G401 (cell line): ENCODE data around the gene EMC7. TPM values are rescaled to one million over a fixed set of nuclear protein-coding genes. Genes with fewer than 3 reads are reported as not detected.
"Not testable (repeated sequence)": the region's sequence is repeated elsewhere in the genome, so short reads cannot be mapped to it uniquely, and the experiment has no call there.

Source experiments
- DNase-seq: peaks from one replicate; pipeline ENCODE4 v3.0.0-alpha.2; 2015; ENCODE audit warnings: low spot score
- in situ Hi-C: cut with HindIII; loops from 2 replicates; pipeline ENCODE4 v1.10.0; 2016; ENCODE audit warnings: low sequenced_read_pairs, mixed read lengths
- total RNA-seq: library from RNA; depleted of rRNA; stranded (reverse); fragments of >200 nt; shearing (Covaris generic); gene quantifications from 2 replicates; pipeline ENCODE4 v1.2.3, GENCODE V29; 2014; rRNA removed

EMC7 gene
- 52.4 and 61.7 TPM in 2 replicates for total RNA-seq

DNA sequence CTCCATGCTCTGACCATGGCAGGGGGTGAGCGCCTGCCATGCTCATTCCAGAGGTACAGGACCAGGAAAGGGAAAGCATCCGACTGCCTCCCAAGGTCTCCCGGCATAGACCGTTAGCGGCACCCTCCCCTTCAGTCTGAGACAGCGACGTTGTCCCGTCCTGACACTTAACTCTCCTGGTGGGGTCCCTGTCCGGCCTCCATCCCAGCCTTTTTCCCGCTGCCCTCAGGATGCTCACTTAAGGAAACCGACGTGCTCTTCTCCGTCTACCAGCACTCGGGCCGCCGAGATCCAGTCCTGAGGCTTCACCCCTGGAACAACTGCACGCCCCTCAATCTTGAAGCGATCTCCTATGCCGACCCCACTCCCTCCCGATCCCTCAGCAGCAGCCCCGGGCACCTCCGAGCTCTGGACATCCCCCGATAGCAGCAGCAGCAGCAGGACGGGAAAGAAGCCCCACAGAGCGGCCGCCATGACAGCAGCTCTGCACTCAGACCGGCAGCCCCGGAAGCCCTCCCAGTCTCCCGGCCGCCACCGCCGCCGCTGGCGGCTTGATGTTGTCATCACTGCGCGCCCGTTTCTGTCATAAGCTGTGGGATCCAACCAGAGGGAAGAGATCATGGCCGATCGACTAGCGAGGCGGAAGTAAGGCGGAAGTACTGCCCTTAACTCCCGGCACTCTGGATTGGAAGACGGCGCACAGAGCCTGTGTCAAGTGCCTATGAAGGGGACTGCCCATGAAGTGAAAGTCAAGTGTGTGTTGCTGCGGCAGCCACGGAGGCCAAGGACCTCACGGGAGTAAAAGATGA lies at the start of gene EMC7, which contains the start of gene PGBD4:
EMC7 (minus strand) TSS at position 497 of the 809 bp plus-strand sequence; CDS start at position 474, 23 bp downstream.
PGBD4 (plus strand) TSS at position 718 of the 809 bp plus-strand sequence. CDS start 449 bp downstream, outside the sequence.
- in situ Hi-C loops, result no loop called here
- peak; percentile 99 for DNase-seq

GRCh38 chr15:34147371-34148140 lies 45.9 kb upstream of the EMC7 start:
- DNase-seq, result no peak
- in situ Hi-C loops, result no loop called here

DNA sequence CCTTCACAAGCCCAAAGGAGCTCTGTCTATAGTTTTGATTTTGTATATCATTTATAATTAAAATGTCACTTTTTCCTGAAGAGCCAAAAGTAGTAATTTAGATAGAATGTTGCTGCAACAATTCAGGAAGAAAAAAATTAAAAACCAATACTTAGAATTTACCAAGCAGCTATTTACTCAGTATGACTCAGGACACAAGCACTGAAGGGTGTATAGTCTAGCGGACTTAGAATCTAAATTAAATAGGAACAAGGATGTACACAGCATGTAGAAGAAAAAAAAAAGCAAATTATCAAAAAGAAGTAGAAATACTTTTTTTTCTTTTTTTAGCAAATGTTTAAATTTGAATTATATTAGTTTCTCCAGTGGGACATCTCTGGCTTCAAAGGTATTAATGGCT lies 31.8 kb upstream of the EMC7 start:
- in situ Hi-C loops, result no loop called here
- DNase-seq, result no peak

DNA sequence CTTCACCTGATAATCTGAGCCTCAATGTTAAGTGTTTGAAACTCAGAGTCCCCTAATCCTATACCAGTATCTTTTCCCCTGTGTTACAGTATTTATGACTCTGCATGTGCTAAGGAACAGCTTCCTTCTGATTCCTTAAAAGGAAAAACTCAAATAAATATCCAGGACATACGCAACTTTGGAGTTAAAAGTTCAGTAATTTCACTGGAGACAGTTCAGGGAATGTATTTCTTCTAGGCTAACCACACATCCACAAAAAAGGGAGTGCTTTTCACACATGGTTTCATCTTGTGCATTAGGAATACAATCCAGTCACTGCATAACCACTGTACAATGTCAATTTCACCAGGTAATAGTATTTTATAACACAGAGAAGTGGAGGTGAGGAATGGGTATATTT lies 31.2 kb upstream of the EMC7 start:
- in situ Hi-C loops, result no loop called here
- DNase-seq, result no peak

DNA sequence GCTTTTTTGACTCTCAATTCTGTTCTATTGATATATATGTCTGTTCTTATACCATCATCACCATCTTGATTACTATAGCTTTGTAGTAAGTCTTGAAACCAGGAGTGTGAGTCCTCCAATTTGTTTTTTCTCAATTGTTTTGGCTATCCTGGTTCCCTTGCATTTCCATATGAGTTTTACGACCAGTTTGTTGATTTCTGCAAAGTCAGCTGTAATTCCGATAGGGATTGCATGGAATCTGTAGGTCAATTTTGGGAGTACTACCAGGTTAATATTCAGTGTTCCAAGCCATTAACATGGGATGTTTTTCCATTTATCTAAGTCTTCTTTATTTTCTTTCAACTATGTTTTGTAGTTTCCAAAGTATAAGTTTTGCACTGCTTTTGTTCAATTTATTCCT lies 27.2 kb upstream of the EMC7 start:
- in situ Hi-C loops, result no loop called here
- no peak for DNase-seq

DNA sequence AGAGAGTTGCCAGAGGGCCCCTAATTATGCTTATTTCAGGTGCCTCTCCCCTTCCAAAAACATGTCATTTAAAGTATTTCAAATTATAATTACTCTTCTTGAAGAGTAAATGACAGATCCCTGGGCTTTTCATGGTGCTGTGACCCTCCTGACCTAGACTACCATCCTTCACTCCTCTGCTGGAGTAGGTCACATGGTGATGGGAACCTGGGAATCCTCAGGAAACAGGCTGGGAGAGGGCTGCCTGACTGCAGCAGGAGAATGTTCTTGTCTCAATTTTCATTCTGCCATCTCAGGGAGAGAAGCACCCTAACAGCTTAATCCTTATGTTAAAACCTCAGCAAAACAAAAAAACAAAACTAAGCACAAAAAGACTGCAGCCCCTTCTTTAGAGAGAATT lies 24.9 kb upstream of the EMC7 start:
- no peak for DNase-seq
- in situ Hi-C loops, result no loop called here

- no peak for DNase-seq
- in situ Hi-C loops, result no loop called here
These were observed 24.3 kb upstream of the EMC7 start for GRCh38 chr15:34125945-34126344.

DNA sequence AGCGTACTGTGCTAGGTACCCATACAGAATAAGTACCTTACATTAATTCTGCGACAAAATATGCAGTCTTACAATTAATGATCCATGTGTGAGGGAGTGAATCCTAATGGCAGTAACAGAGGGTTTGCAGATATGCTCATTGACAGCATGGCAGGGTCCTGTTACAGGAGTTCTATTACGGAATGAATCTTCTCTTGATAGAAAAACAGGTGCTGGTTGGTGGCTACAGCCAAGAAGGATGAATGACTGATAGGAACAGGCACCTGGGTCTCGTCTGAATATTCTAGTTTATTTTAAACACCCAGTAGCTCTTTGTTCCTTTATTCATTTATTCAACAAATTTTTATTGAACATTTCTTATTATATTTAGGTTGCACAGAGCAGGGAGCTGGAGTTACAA lies 23.0 kb upstream of the EMC7 start:
- no peak for DNase-seq
- in situ Hi-C loops, result loop anchor here (5.0 kb wide), 1 partner anchor 97 kb away; no protein-coding TSS in a partner anchor

DNA sequence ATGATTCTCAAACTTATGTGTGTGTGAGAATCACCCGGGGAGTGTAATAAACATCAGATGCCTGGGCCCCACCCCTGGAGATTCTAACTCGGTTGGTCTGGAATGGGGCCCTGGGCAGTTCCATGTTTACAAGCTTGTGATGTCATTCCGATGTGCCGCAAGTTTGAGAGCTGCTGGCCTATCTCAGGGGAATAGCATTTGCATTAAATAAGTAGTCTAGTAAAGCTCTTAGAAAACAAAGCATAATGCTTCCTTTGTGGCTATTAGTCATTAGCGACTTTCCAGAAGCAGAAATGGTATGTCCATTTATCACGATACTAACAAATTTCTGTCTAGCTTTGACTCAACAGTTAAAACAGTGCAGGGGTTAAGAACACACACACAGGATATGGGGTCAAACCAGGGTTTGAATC lies 21.1 kb upstream of the EMC7 start:
- in situ Hi-C loops, result loop anchor here (5.0 kb wide), 1 partner anchor 95 kb away; no protein-coding TSS in a partner anchor

DNA sequence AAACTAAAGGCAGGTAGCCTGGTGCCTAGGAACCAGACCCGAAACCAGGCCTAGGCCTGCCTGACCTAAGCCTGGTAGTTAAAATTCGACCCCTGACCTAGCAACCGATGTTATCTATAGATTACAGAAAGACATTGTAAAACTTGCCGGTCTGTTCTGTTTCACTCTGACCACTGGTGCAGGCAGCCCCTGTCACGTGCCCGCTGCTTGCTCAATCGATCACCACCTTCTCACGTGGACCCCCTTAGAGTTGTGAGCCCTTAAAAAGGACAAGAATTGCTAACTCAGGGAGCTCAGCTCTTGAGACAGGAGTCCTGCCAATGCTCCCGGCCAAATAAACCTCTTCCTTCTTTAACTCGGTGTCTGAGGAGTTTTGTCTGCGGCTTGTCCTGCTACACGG lies 20.1 kb upstream of the EMC7 start:
- in situ Hi-C loops, result loop anchor here (5.0 kb wide), 1 partner anchor 94 kb away; no protein-coding TSS in a partner anchor
- DNase-seq, result not testable (repeated sequence)

More for the DNA sequence above, 21.1 kb upstream of the EMC7 start:
- no peak for DNase-seq

GRCh38 chr15:34120420-34120819 lies 18.8 kb upstream of the EMC7 start:
- DNase-seq, result not testable (repeated sequence)
- in situ Hi-C loops, result loop anchor here (5.0 kb wide), 1 partner anchor 93 kb away; no protein-coding TSS in a partner anchor

DNA sequence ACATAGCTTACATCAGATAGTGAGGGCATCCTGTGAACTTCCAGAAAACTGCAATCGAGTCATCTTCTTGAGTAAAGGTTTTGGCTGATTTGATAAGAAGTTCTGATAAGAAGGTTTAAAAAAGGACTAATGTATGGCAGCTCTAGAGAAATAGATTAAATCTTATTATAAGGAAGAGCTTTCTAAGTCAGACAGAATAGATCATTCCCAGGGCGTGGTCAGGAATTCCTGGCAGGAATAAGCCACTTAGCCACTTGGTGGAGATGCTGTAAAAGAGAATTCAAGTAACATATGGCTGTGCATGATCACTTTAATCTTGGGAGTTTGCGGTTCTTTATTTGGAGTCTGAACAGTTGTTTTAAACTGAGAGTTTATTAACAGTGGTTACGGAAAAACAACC lies 17.6 kb upstream of the EMC7 start:
- in situ Hi-C loops, result no loop called here
- no peak for DNase-seq

DNA sequence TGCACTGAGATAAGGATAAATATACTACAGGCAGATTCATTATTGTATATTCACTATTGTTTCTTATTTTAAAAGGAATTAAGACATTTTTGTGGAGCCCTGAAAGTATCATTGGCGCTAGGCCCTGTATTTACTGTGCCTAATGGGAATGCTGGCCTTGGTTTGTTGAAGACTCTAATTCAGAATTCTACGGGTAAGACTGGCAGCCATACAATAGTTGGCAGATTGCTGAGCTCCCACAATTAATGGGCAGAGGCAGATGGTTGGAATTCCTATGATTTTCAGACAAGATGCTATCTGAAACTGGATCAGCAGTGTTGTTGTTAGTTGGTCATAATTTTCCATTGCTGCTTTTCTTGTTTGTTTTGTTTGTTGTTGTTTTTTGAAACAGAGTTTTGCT lies 15.0 kb upstream of the EMC7 start:
- no peak for DNase-seq
- in situ Hi-C loops, result no loop called here

DNA sequence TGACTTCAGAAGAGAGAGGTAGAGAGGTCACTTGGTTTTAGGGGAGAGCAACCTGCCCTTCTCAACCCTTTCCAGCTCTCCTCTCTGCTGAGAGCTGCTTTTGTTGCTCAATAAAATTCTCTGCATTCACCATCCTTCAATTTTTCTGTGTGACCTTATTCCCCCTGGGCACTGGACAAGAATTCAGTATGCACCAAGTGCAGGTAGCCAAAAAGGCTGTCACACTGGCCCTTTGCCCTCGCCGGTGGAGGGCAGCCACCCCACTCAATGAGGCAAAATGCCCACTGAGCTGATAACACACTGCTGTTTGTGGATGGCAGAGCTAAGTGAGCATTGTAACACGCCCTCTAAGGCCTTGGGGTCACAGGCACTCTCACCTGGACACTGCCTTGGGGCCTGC lies 13.1 kb upstream of the EMC7 start:
- in situ Hi-C loops, result no loop called here
- DNase-seq, result no peak

DNA sequence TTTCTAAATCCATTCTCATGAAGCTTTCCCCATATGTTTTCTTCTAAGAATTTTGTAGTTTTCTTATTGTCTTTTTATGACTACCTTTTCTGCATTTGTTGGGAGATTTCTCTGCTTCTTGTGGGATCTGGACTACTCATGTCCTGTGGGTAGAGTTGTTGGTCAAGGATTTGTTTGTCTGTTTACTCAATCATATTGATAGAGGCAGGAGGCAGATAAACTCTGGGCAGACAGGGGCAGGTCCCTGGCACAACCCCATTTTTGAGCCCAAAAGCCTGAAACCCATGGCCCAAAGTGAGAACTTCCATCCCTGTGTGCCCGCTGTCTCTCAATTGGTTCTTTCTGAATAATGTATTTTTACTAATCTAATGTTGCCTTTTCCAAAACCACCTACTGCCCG lies 12.6 kb upstream of the EMC7 start:
- no peak for DNase-seq
- in situ Hi-C loops, result no loop called here

GRCh38 chr15:34111488-34111887 lies 9.8 kb upstream of the EMC7 start:
- no peak for DNase-seq
- in situ Hi-C loops, result no loop called here

- in situ Hi-C loops, result no loop called here
- peak; percentile 18 for DNase-seq
These were observed 8.4 kb upstream of the EMC7 start for GRCh38 chr15:34109797-34110663.

DNA sequence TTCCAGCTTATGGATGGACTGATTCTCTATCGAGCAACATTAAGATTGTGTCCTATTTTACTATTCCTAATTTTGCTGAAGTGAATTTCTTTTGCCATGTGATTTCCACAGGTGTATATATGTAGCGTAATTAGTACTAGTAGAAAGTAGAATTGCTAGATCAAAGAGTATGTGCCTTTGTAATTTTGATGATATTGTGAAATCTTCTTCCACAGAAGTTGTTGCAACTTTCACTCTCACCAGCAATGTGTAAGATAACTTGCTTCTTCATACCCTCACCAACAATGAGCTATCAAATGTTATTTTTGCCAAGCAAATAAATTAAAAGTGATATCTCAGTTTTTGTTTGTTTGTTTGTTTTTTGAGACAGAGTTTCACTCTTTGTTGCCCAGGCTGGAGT lies 5.7 kb upstream of the EMC7 start:
- no peak for DNase-seq
- in situ Hi-C loops, result no loop called here

DNA sequence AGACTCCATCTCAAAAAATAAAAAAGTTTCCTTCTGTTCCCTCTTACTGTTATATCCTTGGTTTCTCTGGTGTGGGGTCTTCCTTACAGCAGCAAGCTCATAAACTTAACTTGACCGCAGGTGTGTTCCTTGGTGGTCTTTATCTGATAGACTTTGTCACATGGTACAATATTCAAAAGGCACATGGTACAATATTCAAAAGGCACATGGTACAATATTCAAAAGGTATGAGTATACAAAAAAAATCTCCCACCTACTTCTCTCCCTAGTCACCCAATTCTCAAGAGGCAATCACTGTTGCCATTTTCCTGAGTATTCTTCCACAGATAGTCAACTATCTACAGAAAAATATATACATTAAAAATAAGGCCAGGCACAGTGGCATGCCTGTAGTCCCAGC lies 4.8 kb upstream of the EMC7 start:
- DNase-seq, result no peak
- in situ Hi-C loops, result no loop called here
